GM21717 (cell line): ENCODE results near the gene RASL11B.
A peak's percentile ranks its signal among the peaks of the same experiment; 100 is the strongest.

Experiments
- ATAC-seq: cut with Tn5 transposase; IDR thresholded peaks from one replicate; pipeline ENCODE4 v1.9.1; 2021; ENCODE audit warnings: mild to moderate bottlenecking, moderate library complexity; ENCODE audit not compliant: unreplicated experiment

RASL11B gene

GRCh38 chr4:52842792-52843191, 19.3 kb upstream of the RASL11B start:
- no peak for ATAC-seq

- no peak for ATAC-seq
Measured at GRCh38 chr4:52843351-52843750, 18.8 kb upstream of the RASL11B start.

- ATAC-seq, result no peak
Measured at GRCh38 chr4:52843958-52844357, 18.2 kb upstream of the RASL11B start.

DNA sequence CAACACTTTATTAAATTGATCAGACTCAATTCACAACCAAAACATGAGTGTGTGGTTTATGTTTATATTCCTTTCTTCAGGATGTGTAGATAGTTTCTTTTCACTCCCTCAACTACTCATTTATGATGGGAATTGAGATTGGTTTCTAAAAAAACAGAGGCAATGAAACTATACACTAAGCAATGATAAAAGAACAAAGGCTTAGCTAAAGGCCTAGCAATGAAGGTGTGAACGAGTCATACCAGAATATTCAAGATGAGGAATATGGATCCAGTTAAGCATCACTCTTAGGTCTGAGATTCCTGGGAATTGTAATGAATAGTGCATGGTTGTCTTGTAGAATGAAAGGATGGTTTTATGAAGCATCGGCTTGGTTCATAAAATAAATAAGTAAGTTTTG, 17.5 kb upstream of the RASL11B start:
- no peak for ATAC-seq

DNA sequence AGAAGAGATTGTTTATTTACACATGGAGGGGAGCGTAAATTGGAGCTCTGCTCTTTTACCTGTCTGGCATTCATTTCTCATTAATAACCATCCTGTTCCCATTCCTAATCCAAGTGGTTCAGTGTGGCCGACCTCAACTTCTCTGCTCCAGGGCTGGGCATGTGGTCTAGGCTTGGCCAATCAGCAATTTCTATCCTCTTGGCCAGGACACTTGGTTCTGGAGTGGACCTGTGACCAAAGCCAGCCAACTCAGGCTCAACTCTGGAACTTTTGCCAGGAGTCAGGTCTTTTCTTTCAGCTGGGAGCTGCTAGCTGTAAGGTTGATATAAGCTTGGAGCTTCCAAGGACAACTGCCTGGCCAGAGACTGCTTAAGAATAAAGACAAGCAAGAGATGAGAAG, 15.6 kb upstream of the RASL11B start:
- no peak for ATAC-seq

DNA sequence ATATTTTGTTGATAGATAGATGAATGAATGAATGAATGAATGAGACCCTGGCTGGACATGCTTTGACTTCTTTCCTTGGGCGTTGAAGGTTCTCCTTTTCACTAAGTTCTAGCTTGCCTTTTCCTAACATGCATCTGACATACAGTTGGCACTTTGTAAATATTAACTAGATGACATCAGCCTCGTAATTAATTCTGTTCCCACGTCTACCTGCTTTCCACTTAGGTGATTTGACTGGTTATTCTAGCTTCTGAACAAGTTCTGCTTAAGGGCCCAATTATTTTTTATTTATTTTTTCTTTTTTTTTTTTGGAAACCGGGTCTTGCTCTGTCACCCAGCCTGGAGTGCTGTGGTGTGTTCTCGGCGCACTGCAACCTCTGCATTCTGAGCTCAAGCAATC, 13.9 kb upstream of the RASL11B start:
- no peak for ATAC-seq

DNA sequence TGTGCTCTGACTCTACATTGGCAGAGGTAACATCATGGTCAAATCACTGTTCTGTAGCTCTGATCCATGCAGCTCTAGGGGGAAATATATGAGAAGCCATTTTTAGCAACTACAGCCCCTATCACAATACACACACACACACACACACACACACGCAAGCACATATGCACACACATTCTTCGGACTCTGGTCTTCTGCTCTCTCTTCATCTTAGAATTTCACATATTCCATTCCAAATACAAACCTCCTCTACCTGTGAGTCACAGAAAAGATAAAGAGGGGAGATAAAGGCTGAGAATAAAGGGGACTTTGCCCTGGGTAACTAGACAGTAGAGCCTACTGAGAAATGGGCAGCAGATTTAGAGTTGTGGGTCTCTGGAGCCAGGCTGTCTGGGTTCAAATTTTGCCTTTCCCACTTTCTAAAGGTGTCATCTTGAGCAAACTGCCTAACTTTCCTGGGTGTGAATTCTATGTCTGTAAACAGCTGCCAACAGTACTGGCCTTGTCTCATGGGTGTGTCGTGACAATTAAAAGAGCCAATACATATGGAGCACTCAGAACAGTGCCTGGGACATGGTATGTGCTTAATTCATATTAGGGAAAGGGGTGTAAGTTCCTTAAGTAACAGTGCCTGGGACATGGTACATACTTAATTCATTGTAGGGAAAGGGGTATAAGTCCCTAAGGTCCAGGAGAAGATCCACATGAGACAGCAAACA, 11.6 kb upstream of the RASL11B start:
- no peak for ATAC-seq

DNA sequence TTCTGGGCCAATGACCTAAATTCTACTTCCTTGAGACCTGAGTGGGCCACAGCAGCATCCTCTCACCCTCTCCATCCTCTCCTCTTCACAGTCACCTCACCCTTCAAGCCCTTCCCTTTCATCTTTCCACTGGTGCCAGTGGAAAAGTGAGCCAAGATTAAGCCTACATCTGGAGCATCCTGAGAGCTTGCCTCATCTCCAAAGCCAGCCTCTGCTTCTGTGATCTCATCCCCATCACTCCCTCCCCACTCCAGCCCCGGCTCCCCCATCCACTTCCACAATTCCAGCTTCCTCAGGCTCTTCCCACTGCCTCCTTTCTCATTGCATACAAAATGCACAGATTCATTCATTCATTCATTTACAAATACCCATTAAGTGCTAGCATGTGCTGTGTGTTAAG, 10.1 kb upstream of the RASL11B start:
- no peak for ATAC-seq

GRCh38 chr4:52852711-52853110, 9.4 kb upstream of the RASL11B start:
- ATAC-seq, result no peak

DNA sequence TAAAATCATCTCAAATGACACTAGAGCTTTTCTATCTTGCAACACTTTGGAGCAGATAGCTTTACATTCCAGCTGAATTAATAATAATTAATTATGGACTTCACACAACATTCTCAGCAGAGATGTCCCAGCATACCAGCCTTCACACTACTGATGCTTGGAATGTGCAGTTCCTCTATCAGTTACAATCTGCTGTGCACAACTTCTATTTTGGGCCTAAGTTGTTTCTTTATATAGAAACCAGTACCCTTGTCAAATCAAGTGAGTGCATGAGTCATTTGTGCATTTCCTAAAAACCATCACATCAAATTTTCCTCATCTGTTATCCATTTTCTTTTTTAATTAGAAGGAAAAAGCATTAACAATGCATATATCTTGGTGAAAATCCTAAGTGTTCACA, 8.8 kb upstream of the RASL11B start:
- ATAC-seq, result no peak

DNA sequence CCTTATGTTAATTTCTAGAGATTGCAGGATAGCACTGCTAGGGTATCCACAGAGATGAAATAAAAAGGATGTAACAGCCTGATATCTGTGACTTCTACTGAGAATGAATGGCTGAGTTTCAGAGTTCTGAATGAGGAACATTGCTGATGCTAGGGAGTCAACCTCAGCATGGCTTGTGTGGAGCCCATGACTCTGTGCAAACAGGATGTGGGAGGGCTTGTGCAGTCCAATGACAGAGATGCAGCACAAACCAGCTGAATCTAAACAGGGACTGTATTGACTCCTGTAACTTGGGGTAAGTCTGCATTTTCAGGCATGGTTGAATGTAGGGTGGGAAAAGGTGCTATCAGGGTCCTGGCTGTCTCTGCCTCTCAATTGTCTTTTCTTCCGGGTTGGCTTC, 5.3 kb upstream of the RASL11B start:
- no peak for ATAC-seq

DNA sequence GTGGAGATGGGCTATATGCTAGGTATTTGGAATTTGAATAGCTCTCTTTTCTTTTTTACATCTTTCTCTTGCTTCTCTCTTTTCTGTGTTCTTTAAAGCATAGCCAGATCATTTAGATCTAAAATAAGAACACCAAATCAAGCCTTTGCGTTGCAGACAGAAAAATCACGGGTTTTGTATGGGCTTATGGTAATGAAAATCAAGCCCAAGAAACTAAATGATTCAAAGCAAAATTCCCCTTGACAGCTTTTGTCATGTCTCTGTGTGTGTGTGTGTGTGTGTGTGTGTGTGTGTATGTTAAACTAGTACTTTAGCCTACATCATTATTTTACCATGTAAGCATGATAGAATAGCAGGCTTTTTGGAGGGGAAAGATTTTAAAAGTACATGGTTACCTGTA, 1.8 kb upstream of the RASL11B start:
- ATAC-seq, result no peak

DNA sequence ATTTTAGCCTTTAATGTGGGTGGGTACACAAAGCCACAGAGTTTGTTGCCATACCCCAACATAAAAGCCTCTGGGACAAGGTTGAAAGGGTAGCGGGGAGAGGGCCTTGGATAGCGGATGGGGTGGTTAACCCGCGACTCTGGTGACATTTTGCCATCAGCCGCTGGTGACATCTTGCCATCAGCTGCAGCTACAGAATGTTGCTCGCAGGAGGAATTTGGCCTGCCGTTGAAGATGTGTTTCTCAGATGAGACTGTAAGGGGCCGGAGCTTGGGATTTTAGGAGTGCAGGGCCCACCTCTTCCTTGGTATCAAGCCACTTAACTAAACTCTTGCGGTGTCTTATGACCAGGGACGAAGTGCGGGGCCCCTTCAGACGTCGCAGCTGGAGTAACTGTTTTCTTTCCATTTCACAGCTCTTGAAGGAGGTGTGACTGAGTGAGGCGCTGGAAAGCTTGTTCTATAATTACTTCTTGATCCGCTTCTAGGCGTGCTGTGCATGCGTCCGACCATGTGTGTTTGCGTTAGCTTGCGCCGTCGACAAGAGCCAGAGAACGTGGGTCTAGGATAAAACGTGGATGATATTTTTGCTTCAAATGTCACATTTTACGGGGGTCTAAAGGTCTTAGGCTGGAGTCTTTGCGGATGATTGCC, 820 bp upstream of the RASL11B start:
- no peak for ATAC-seq

- ATAC-seq, result peak; percentile 3
Measured at GRCh38 chr4:52862639-52863161, 583 bp downstream of the RASL11B start.

DNA sequence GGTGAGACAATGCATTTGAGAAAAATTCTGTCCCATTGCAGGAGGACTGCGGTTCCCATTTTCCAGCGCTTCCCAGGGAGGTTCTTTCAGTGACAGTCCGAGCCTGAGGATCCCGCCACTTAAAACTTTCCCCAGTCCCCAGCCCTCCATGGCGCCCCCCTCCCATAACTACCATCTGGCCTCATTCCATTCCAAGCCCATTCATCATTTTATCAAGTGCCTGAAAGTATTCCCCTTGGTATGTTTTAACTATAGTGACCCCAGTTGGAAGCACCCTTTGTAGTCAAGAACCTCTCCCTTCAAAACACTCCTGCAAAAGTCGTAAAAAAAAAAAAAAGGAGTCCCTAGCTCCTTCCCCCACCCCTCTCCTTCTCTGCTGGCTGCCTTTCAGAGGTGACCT, 1.2 kb downstream of the RASL11B start:
- no peak for ATAC-seq

DNA sequence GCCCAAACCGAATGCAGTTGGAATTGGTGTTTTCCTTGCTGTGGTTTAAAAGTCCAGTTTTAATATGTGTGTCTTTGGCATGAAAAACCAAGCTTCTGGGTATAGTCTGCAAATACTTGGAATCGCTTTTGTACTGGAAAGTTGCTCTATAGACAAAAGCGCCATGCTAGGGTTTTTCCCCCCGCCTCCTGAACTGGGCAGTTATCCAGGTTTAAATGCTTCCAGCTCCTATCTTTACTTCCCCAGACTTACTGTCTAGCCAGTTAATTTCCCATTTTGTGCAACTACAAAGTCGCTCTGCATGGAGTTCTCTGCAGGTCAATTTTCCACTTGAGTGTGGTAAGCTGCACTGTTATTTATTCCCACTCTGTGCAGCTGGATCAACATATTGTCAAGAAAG, 2.7 kb downstream of the RASL11B start:
- no peak for ATAC-seq

- no peak for ATAC-seq
Measured at GRCh38 chr4:52865300-52865699, 3.2 kb downstream of the RASL11B start.

DNA sequence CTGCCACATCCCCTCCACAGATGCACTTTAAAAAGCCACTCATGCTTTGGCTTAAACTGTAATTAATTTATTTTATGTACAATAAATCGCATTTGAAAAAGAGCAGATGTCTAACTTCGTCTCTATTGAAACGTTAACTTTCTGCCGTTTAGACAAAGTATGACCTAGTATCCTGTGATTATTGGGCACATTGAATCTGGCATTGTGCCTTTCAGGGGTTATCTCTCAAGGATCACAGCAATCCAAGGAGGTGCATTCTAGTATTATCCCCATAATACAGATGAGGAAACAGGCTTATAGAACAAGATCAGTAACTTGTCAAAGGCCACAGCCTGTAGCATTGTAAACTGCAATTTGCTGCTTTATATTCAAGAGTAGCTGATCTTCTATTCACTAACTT, 4.6 kb downstream of the RASL11B start:
- no peak for ATAC-seq

- no peak for ATAC-seq
Measured at GRCh38 chr4:52867163-52867562, 5.0 kb downstream of the RASL11B start.

GRCh38 chr4:52868133-52868532, 6.0 kb downstream of the RASL11B start:
- no peak for ATAC-seq

DNA sequence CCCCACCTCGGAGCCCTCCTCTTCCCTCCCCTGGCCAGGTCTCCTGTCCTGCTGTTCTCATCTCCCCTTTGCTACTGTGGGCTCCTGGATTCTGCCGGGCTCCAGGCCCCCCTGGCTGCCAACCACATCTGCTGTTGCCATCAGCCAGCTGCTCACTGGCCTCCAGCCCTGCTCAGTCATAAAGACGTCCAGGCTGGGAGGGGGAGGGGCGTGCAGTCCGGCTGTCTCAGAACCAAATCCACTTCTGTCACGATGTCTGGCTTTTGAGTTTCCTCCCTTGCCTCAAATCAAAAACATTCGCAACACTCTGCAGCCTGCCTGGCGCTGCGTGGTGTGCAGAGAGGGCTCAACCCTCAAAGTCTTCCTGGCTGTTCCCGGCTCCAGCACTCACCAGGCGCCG, 7.1 kb downstream of the RASL11B start:
- ATAC-seq, result no peak

DNA sequence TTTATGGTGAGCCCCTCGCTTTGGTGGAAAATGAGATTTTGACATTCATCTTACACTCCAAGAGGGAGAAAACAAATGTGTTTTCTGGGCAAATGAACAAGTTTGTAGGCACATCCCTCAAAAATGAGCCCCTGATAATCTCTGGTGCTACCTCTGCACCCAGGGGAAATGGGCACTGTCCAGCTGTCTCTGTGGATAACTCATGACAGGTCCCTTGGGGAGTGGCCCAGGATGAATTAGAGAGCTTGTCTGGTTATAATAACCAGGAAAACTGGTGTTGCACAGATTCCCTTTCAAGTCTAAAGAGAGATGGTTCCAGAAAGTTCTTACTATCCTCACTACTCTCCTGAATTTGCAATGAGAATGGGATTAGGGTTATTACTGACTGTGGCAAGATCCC, 7.5 kb downstream of the RASL11B start:
- no peak for ATAC-seq

GRCh38 chr4:52870225-52870624, 8.1 kb downstream of the RASL11B start:
- no peak for ATAC-seq
